Measurements from ENCODE around the gene SLC39A2.

The SLC39A2 gene

DNA sequence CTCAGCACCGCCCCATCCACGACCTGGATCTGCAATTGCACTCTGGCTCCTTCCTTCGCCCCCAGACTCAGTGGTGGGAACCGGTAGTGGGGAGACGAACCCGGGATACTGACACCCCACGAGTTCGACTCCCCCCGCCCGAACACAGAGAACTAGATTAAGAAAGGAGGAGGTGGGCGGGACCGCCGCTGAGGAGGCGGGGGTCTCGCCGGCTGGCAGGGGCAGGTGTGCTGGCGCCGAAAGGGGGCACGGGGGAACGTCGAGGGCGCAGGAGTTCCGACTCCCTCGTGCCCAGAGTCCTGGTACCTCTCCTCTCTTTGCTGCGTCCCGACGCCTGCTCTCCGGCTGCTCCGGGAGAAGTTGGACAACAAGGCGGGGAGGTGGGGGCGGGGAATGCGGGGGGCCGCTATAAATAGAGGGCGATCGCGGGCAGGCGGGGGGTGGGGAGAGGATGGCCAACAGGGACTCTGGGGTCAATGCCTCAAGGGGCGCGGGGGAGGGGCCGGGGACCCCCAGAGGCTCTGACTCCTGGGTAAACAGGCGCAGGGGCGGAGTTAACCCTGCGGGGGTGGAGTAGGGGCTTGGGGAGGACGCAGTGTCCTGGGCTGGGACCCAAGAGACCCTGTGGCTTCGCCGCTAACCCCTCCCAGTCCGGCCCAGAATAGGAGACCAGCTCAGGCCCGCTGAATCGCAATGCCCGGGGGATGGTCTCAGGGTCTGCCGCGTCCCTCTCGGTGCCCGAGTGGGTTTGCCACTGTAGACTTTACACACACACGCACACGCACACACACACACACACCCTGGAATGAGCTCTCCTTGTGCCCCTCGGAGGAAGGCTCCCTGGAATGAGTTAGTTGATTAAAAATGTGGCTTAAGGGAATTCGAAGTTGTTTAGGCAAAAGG, 26.5 kb downstream of the SLC39A2 start:
- H3K27me3 ChIP-seq: peaks cover 0 to 19% (median 8%) of the 10 kb centered on the region in 11 experiments; a peak in 10 of 22 replicates

DNA sequence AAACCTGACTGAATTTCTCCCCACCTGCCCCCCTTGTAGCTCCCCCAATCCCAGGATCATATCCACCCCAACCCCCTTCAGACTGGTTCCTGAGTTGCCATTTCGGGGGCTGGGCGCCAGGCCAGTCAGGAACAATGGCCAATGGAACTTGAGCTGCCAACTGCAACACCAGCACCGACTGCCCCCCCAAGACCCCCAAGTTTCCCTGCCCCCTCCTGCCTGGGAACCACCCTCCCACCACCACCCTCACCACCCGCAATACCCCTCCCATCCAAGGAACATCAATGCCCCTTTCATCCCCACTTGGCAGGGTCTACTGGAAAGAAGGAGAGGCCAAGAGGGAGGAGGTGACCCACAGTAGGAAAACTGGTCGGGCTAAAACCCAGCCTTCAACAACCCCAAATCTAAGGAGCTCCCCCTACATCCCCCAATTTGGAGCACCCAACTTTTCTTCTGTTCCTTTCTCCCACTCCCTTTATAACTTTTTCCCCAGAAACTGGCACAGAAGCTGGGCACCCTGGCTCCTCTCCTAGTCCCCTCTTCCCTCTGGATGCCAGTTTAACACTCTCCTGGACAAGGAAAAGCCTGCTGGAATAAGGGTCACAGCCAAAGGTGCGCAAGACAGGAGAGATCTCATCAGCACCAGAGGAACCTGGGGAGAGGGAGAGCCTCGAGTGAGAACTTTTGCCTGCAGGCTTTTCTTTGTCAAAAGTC, 27.3 kb downstream of the SLC39A2 start:
- no peak overlapping the region for H3K9ac ChIP-seq
- H3K27me3 ChIP-seq: peaks cover 0 to 19% (median 8%) of the 10 kb centered on the region in 11 experiments; a peak in 10 of 22 replicates
- H3K4me3 ChIP-seq: peak overlapping the region in 1 of 10 experiments; percentile 69; a peak in 1 of 20 replicates
- no peaks in the 10 kb centered on the region for H4K20me1 ChIP-seq
- H3K36me3 ChIP-seq: peaks cover 0 to 2% (median 0%) of the 10 kb centered on the region in 11 experiments; a peak in 2 of 22 replicates
- TF ChIP-seq Cebpa-rat (IDR thresholded peaks at IDR 0.05): no peak
- peak overlapping the region in 8 of 11 experiments; percentile 76 to 99 (median 98); a peak in 11 of 22 replicates for H3K4me2 ChIP-seq
- no peak overlapping the region for H3K27ac ChIP-seq
- peaks cover 19 to 37% (median 30%) of the 10 kb centered on the region in 10 experiments for H3K4me1 ChIP-seq
- H3K9me3 ChIP-seq (replicated peaks in 1 of 11): no peaks in the 10 kb centered on the region

More for the DNA sequence above, 26.5 kb downstream of the SLC39A2 start:
- Histone ChIP-seq H4K20me1 (no peaks in the 10 kb centered on the region), H3K9ac (peak overlapping the region; percentile 58 to 77 (median 67); a peak in 20 of 22 replicates), H3K4me2 (peak overlapping the region; percentile 76 to 99 (median 98)), H3K4me3 (peak overlapping the region; percentile 51 to 76 (median 68)), H3K9me3 (replicated peaks in 1 of 11) (no peaks in the 10 kb centered on the region), H3K27ac (peak overlapping the region in 7 of 11 experiments; percentile 9 to 50 (median 40); a peak in 6 of 22 replicates), H3K36me3 (peaks cover 0 to 6% (median 0%) of the 10 kb centered on the region in 11 experiments; a peak in 4 of 22 replicates), H3K4me1 (peaks cover 19 to 40% (median 30%) of the 10 kb centered on the region in 10 experiments)
- TF ChIP-seq Cebpa-rat (IDR thresholded peaks at IDR 0.05): no peak

DNA sequence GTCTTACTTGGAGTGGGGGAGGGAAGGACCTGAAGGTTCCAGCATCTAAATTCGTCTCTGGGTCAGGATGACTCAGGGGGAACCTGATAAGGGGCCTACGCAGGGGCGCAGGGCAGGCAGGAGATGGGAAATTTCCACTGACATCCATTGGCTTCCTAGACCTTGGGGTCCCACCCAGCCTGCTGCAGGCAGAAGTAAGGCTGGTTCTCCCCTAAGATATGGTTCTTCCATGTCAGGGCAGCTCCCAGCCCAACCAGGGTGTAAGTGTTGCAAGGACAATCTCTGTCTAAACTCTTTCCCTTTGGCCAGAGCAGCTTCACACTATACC, 27.9 kb downstream of the SLC39A2 start:
- Histone ChIP-seq H3K4me1 (peaks cover 19 to 35% (median 29%) of the 10 kb centered on the region in 10 experiments), H3K27ac (no peak overlapping the region), H3K27me3 (peaks cover 0 to 19% (median 8%) of the 10 kb centered on the region in 11 experiments; a peak in 10 of 22 replicates), H3K9me3 (replicated peaks in 1 of 11) (no peaks in the 10 kb centered on the region), H3K36me3 (no peaks in the 10 kb centered on the region), H3K4me3 (no peak overlapping the region), H4K20me1 (no peaks in the 10 kb centered on the region), H3K4me2 (no peak overlapping the region; a peak in 1 of 22 replicates), H3K9ac (no peak overlapping the region)
- no peak for TF ChIP-seq Cebpa-rat (IDR thresholded peaks at IDR 0.05)

- Histone ChIP-seq H3K27me3 (peaks cover 0 to 9% (median 0%) of the 10 kb centered on the region in 11 experiments; a peak in 5 of 22 replicates), H3K4me2 (no peak within 1 kb of the TSS), H4K20me1 (no peaks in the 10 kb centered on the region), H3K4me1 (peaks cover 0 to 12% (median 5%) of the 10 kb centered on the region in 10 experiments; a peak in 9 of 20 replicates), H3K9ac (no peak within 1 kb of the TSS), H3K36me3 (no peaks in the 10 kb centered on the region), H3K9me3 (replicated peaks in 1 of 11) (no peaks in the 10 kb centered on the region), H3K4me3 (no peak within 1 kb of the TSS), H3K27ac (no peak within 1 kb of the TSS)
- TF ChIP-seq Cebpa-rat (IDR thresholded peaks at IDR 0.05): no peak
These were observed 30.8 kb downstream of the SLC39A2 start, which contains the start of gene TPPP2 for GRCh38 chr14:21029917-21030316. TSS of gene TPPP2 (plus strand) at chr14:21030217. CDS start at chr14:21030582, 365 bp downstream.

DNA sequence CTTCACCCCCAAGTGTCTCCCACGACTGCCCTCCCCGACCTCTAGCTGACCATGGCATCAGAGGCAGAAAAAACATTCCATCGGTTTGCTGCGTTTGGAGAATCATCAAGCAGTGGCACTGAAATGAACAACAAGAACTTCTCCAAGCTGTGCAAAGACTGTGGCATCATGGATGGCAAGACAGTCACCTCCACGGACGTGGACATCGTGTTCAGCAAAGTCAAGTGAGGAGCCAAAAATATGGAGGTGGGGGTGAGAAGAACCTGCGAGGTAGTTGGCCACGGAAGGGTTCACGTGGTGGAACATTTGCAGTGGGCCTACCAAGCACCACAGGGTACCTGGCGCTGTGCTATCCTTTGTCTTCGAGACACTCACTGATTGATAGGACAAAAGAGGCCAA, 31.4 kb downstream of the SLC39A2 start:
- Histone ChIP-seq H3K9ac (no peak overlapping the region), H3K9me3 (replicated peaks in 1 of 11) (no peaks in the 10 kb centered on the region), H3K36me3 (no peaks in the 10 kb centered on the region), H3K27me3 (peaks cover 0 to 5% (median 0%) of the 10 kb centered on the region in 11 experiments; a peak in 2 of 22 replicates), H3K4me1 (peaks cover 0 to 10% (median 4%) of the 10 kb centered on the region in 10 experiments; a peak in 7 of 20 replicates), H4K20me1 (no peaks in the 10 kb centered on the region), H3K4me2 (no peak overlapping the region), H3K4me3 (no peak overlapping the region), H3K27ac (no peak overlapping the region)
- no peak for TF ChIP-seq Cebpa-rat (IDR thresholded peaks at IDR 0.05)

- H3K36me3 ChIP-seq: no peaks in the 10 kb centered on the region
- H3K9me3 ChIP-seq (replicated peaks in 1 of 11): no peaks in the 10 kb centered on the region
- no peak overlapping the region for H3K4me2 ChIP-seq
- no peak overlapping the region for H3K9ac ChIP-seq
- no peak overlapping the region for H3K4me3 ChIP-seq
- no peak overlapping the region for H3K27ac ChIP-seq
- peaks cover 0 to 14% (median 3%) of the 10 kb centered on the region in 10 experiments; a peak in 6 of 20 replicates for H3K4me1 ChIP-seq
- no peaks in the 10 kb centered on the region for H3K27me3 ChIP-seq
- no peak for TF ChIP-seq Cebpa-rat (IDR thresholded peaks at IDR 0.05)
- no peaks in the 10 kb centered on the region for H4K20me1 ChIP-seq
These were observed 33.4 kb downstream of the SLC39A2 start for GRCh38 chr14:21032326-21033132.

DNA sequence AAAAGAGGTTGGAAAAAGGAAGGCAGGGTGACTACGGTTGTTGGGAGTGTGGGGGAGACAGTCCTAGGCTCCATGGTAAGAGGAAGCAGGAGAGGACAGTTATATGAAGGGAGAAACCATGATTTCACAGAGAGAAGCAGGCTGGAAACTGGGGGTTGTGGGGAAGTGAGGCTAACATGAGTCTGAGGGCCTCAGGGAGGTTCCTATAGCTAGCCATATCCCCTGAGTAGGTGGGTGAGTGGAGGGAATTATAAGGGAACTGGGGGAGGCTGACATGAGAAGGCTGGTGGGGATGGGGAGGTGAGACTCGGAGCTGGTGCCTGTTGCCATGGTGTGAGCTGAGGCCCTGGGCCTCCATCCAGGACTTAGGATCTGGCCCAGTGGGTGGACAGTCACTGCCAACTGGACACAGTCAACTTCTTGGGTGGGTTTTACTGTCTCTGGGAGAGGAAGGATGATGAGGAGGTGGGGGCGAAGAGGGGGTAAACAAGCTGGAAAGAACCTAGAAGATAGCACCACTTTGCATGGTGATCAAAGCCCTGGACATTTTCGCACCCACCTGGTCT, 34.1 kb downstream of the SLC39A2 start:
- H3K4me1 ChIP-seq: peaks cover 0 to 14% (median 3%) of the 10 kb centered on the region in 10 experiments; a peak in 6 of 20 replicates
- H4K20me1 ChIP-seq: no peaks in the 10 kb centered on the region
- H3K9ac ChIP-seq: no peak overlapping the region
- H3K27ac ChIP-seq: no peak overlapping the region
- peak overlapping the region in 2 of 11 experiments; percentile 7 to 11; a peak in 1 of 22 replicates for H3K4me2 ChIP-seq
- TF ChIP-seq Cebpa-rat (IDR thresholded peaks at IDR 0.05): no peak
- no peaks in the 10 kb centered on the region for H3K27me3 ChIP-seq
- H3K4me3 ChIP-seq: no peak overlapping the region
- no peaks in the 10 kb centered on the region for H3K36me3 ChIP-seq
- H3K9me3 ChIP-seq (replicated peaks in 1 of 11): no peaks in the 10 kb centered on the region

DNA sequence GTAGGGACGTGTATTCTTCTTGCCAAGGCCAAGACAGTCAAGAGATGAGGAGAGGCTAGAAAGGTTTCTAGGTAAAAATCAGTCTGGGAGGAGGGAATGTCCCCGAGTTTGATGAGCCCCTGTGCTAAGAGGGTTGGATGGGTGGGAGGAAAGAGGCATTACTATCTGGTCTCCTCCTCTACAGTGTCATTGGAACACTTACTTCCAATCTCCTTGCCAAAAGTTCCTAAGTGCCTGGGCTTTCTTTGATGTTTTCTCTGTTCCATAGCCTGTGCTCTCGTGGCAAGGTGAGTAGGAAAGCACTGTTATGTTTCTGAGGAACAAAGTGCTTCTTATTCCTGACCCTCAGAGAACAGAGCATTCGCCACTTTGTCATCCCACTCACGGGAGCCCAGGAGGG, 35.6 kb downstream of the SLC39A2 start, which contains the start of gene RNASE13:
Gene RNASE13, minus strand, starts transcription at position 101 of the 400 bp plus-strand sequence. CDS start 519 bp downstream, outside the sequence.
- H3K4me1 ChIP-seq: peaks cover 0 to 18% (median 3%) of the 10 kb centered on the region in 10 experiments; a peak in 7 of 20 replicates
- no peaks in the 10 kb centered on the region for H3K27me3 ChIP-seq
- H3K9ac ChIP-seq: no peak within 1 kb of the TSS
- no peak within 1 kb of the TSS for H3K4me3 ChIP-seq
- 0 out of 22 replicates have a peak within 1 kb of the TSS, but pooled peaks of 2 of the 11 experiments have one; percentile 6 to 11 for H3K4me2 ChIP-seq
- no peaks in the 10 kb centered on the region for H4K20me1 ChIP-seq
- no peak within 1 kb of the TSS for H3K27ac ChIP-seq
- H3K36me3 ChIP-seq: no peaks in the 10 kb centered on the region
- no peak for TF ChIP-seq Cebpa-rat (IDR thresholded peaks at IDR 0.05)
- no peaks in the 10 kb centered on the region for H3K9me3 ChIP-seq (replicated peaks in 1 of 11)
